Measurements from ENCODE around the gene PSAPL1.
"Not testable (repeated sequence)": the region's sequence is repeated elsewhere in the genome, so short reads cannot be mapped to it uniquely, and the experiment has no call there.

Gene PSAPL1

GRCh38 chr4:7458477-7458876, 23.7 kb upstream of the PSAPL1 start:
- DNase-seq: no peak

- no peak for DNase-seq
These were observed 23.3 kb upstream of the PSAPL1 start for GRCh38 chr4:7458066-7458425.

- DNase-seq: no peak
These were observed 22.7 kb upstream of the PSAPL1 start for GRCh38 chr4:7457201-7458065.

DNA sequence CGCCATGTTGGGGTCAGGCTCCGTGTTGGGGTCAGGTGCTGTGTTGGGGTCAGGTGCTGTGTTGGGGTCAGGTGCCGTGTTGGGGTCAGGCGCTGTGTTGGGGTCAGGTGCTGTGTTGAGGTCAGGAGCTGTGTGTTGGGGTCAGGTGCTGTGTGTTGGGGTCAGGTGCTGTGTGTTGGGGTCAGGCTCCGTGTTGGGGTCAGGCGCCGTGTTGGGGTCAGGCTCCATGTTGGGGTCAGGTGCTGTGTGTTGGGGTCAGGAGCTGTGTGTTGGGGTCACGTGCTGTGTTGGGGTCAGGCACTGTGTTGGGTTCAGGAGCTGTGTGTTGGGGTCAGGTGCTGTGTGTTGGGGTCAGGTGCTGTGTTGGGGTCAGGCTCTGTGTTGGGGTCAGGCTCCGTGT, 18.1 kb upstream of the PSAPL1 start:
- DNase-seq: not testable (repeated sequence)

- no peak for DNase-seq
These were observed 17.1 kb upstream of the PSAPL1 start for GRCh38 chr4:7451800-7452199.

DNA sequence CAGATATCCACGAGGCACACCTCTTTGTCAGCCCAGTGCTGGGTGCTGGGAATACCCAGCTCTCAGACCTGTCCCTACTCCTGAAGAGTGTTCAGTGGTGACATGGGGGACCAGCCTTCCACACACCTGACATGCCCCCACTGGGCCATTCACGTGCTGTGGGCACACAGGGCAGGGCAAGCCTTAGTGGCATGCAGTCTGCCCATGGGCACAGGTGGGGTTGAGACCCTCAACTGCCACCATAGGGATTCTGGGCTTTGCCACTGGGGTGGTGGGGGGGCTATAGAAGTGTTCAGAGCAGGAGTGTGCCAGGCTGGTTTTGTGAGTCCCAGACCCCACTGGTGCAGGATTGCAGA, 16.7 kb upstream of the PSAPL1 start:
- no peak for DNase-seq

- DNase-seq: no peak
These were observed 16.2 kb upstream of the PSAPL1 start for GRCh38 chr4:7450775-7451433.

DNA sequence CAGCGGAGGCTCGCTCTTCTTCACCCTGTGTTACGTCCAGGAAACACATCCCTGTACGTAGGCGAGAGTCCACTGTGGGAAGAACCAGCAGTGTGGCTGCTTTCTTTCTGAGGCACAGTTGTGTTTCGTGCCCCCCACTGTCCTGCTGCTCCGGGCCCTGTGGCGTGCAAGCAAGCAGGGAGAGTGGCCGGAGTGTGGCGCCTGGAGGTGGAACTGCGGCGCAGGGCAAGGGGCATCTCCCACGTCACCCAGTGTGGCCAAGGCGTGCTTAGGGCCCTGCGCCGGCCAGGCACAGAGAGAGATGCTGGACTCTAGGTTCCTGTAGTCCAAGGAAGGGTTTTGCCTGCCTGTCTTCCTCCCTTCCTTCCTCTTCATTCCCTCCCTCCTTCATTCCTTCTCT, 13.3 kb upstream of the PSAPL1 start:
- DNase-seq: no peak

- no peak for DNase-seq
These were observed 12.5 kb upstream of the PSAPL1 start for GRCh38 chr4:7447236-7447635.

DNA sequence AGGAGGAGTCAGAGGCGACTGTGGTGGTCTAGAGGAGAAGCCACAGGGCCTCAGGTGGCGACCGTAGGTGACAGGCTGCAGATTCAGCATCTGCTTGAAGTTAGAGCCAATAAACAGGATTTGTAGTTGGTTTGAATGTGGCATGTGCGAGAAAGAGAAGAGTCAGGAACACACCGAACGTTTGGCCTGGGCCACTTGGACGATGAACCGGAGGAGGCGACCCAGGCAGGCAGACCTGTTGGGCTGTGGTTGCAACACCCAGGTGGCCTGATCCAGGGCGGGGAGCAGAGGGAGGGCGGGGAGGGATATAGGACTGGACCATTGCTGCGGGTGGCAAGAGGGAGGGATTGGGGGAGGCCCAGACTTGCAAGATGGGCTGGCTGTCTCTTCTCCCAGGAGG, 10.0 kb upstream of the PSAPL1 start:
- no peak for DNase-seq

DNA sequence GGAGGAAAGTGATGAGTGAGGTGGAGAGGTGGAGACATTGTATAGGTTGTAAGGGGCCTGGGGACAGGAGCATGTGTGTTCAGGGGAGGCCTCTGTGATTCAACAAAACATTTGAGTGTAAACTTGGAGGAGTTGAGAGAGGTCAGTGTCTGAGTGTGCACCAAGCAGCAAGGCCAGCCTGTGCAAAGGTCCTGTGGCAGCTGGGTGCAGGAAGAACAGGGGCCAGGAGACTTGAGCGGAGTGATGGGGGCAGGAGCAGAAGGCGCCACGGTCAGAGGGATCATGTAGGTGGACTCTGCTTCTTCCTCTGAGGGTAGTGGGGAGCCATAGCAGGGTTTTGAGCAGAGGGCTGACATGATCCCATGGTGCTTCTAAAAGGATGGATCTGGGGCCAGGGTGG, 9.6 kb upstream of the PSAPL1 start:
- DNase-seq: no peak

- no peak for DNase-seq
These were observed 7.9 kb upstream of the PSAPL1 start for GRCh38 chr4:7442574-7443162.

DNA sequence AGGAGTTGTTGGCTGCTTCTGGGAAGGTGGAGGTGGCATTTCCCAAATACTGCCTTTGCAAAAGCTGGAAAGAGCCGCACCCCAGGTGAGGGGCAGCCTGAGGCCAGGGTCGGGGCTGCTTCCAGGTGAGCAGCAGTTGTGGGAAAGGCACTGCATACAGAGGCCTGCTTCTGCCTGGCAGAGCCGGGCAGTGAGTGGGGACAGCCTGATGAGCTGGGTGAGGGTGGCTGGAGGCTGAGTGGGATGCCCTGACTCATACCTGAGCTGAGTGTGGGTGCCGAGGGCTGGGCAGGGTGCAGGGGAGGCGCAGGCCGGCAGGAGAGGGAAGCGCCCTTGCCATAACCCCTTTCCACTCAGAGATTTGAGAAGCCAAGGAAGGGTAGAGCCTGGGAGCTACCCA, 6.5 kb upstream of the PSAPL1 start:
- no peak for DNase-seq

GRCh38 chr4:7439699-7440098, 5.0 kb upstream of the PSAPL1 start:
- DNase-seq: no peak

- no peak for DNase-seq
These were observed 1.5 kb upstream of the PSAPL1 start for GRCh38 chr4:7436256-7436655.

- no peak for DNase-seq
These were observed 836 bp upstream of the PSAPL1 start for GRCh38 chr4:7435471-7436061.

GRCh38 chr4:7434141-7434765, 477 bp downstream of the PSAPL1 start:
- no peak for DNase-seq

- DNase-seq: no peak
These were observed 1.2 kb downstream of the PSAPL1 start for GRCh38 chr4:7433376-7434140.

- no peak for DNase-seq
These were observed 2.0 kb downstream of the PSAPL1 start for GRCh38 chr4:7432531-7433375.

DNA sequence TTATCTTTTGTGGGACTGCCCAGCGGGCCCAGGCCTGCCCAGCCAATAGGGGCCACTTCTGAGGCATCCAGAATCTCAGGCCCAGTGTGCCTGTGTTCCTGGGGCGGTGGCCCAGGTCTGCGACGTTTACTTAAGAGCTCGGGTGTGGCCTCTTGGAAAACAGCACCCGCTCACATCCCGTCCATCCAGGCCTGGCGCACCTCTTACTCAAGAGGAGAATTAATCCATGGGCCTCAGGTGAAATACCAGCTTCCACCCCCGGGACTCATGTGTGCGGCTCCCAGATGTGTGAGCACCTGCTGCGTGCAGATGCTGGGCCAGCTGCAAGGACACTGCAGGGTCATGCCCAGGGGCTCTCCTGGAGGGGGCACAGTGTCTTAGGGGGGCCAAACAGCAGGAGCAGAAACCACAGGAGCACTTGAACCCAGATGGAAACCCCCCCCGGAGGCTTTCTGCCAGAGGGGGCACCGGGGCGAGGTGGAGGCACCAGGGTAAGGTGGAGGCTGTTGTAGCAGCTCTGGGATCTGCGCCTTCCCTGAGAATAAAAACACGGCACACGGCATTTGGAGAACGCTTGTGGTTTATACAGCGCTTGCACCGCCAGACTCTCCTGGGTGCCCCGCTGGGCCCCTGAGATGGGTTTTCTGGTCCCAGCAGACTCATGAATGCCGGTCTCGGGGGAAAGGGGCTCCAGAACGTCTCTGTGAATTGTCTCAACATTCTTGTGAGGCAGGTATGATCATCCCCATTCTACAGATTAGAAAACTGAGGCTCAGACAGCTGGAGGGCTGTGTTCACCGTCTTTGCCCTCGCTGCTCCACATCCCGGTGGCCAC, 2.8 kb downstream of the PSAPL1 start:
- DNase-seq: no peak

Data from fibroblast of skin of right quadriceps (primary cell).